GM19023 (cell line): Measurements from ENCODE around the gene C22orf15.

Experiments
- ATAC-seq: cut with Tn5 transposase; IDR thresholded peaks from one replicate; pipeline ENCODE4 v1.9.1; 2021; ENCODE audit warnings: mild to moderate bottlenecking, moderate library complexity; ENCODE audit not compliant: unreplicated experiment

Gene C22orf15

DNA sequence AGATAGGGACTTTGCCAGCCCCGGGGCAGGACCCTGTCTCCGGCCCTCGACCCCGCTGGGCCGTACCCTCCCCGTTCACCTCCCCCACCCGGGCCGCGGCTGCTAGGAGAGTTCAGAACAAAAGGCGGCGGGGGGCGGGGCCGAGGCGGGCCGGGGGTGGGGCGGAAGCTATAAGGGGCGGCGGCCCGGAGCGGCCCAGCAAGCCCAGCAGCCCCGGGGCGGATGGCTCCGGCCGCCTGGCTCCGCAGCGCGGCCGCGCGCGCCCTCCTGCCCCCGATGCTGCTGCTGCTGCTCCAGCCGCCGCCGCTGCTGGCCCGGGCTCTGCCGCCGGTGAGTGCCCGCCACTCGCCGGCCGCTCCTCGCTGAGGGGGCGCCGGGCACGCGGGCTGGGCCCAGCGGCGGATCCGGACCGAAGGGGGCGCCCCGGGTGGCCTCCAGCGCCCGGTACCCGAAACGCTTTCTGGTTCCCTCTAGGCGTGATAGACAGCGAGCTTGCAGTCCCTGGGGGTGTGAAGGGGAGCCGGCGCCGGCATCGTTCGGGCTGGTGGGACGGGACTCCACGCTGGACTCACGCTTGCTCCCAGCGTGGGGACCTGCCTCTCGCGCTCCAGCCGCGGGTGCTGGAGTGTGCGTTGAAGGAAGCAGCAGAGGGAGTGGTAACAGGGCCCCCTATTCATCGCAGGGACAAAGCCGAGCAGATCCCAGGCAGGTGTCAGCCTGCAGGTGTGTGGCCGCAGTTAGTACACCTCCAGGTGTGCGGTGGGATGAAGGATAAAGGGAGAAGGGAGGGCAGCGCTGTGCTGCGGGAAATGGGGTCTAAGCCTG, 10.1 kb downstream of the C22orf15 start, which contains the start of gene MMP11:
Gene MMP11, plus strand, starts transcription at position 201 of the 825 bp plus-strand sequence. Its CDS starts 22 bp downstream, at position 223.
- ATAC-seq, result no peak

DNA sequence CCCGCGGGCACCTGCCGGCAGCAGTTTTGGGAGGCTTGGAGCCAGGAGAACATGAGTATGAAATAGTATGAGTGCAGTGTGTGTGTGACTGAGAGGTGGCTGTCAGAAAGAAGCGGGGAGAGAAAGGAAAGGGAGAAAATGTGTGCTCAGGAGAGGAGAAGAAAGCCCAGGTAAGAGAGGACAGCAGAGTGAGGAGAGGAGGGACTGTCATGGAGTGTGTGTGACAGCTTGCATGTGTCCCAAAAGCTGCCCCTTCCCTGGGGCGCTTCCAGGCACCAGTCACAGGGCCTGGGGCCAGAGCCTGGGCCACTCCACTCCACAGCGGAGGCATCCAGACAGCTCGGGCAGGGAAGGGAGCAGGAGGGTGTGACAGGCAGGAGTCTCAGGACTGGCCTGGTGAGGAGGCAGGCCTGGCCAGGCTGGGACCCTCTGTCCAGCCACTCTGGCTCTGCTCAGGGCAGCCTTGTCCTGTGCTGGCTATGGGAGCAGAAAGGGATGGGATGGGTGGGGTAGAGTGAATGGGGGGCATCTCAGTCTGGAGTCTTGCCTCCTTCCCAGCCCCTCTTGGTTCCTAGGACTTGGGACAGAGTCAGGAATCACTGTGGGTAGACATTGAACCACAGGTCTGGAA, 10.8 kb downstream of the C22orf15 start:
- no peak for ATAC-seq

DNA sequence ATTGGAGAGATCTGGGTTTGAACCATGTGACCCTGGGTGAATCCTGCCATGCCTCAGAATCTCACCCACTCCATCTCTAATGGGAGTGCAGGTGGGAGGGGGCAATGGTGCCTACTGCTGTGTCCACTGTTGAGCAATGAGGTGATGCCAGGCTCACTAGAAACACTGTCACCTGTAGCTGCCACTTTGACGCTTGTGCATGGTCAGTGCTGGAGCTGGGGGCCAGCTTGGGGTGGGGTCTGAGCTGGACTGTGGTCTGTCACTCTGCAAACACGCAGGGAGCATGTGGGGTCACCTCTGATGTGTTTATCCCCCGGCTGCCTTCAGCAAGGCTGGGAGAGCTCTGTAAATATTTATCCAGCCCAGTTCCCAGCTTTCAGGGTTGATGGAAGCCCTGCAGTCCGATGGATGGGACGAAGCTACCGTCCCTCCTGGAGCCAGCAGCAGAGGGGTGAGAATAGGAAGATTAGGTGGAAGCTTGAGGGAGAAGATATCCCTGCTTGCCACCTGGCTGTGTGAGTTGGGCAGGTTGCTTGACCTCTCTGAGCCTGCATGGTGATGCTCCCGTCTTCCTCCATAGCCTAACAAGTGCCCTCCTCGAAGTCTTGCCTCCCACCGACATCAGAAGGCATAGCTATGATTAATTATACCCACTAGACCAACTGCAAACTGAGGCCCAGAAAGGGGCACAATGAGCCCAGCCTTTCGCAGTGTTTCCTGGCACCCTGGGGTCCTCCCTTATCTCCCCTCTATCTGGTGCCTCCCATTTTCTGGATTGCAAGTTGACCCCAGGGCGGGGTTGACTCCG, 11.5 kb downstream of the C22orf15 start:
- no peak for ATAC-seq

GRCh38 chr22:23774922-23775436, 12.2 kb downstream of the C22orf15 start:
- ATAC-seq, result no peak

- ATAC-seq, result no peak
These were observed 13.1 kb downstream of the C22orf15 start for GRCh38 chr22:23775779-23776375.

DNA sequence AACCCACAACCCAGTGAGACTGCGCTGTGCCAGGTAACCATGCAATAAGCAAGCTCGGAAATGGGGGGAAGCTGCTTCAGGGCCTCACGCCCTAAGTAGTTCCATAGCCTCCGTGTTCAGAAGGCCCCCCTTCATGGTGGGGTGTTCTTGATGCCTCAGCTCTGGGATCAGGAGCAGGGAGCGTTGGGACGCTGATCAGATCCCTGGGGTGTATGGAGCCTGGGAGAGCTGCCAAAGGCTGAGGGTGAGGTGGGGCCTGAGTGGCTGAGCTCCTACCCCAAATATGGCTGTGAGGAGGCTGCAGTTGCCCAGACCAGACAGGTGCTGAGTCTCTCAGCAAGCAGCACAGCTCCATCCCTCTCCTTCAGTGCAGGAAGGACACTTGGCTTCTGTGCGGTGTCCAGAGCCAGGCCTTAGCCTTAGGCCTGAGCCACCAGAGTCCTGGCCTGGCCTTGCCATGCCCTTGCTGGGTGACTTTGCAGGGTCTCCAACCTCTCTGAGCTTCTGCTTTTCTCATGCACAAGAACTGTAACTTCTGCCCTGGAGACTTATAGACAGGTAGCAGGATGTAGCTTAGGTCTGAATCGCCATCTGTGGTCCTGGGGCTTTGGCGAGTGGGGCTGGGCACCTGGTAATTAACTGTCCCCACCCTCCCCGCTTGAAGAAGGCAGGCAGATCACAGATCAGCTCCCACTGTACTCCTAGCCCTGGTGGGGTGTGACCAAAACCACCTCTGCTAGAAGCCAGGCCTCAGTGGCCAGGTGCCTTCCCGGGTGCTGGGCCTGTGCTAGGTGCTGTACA, 15.2 kb downstream of the C22orf15 start:
- no peak for ATAC-seq

GRCh38 chr22:23778577-23778900, 15.7 kb downstream of the C22orf15 start:
- ATAC-seq, result no peak

- no peak for ATAC-seq
These were observed 16.3 kb downstream of the C22orf15 start for GRCh38 chr22:23779083-23779482.

- no peak for ATAC-seq
These were observed 16.9 kb downstream of the C22orf15 start for GRCh38 chr22:23779731-23780130.

DNA sequence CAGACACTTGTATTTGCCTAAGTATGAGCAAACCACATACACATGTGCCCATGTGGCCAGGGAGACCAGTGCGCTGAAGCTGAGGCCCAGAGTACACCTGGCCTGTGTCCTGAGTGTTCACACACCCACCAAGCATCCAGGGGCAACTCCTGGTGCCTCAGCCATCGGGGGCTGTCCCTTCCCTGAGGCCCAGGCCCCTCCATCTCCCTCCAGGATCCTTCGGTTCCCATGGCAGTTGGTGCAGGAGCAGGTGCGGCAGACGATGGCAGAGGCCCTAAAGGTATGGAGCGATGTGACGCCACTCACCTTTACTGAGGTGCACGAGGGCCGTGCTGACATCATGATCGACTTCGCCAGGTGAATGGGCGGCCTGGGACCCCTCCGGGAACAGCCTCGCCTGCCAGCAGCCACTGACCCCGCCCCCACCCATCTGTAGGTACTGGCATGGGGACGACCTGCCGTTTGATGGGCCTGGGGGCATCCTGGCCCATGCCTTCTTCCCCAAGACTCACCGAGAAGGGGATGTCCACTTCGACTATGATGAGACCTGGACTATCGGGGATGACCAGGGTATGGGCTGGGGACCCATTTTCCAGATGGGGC, 17.5 kb downstream of the C22orf15 start:
- ATAC-seq, result no peak

DNA sequence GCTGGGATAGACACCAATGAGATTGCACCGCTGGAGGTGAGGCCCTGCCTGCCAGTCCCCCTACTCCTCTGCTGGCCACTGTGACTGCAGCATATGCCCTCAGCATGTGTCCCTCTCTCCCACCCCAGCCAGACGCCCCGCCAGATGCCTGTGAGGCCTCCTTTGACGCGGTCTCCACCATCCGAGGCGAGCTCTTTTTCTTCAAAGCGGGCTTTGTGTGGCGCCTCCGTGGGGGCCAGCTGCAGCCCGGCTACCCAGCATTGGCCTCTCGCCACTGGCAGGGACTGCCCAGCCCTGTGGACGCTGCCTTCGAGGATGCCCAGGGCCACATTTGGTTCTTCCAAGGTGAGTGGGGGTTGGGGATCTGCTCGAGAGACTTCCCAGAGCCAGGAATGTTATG, 18.3 kb downstream of the C22orf15 start:
- ATAC-seq, result no peak

DNA sequence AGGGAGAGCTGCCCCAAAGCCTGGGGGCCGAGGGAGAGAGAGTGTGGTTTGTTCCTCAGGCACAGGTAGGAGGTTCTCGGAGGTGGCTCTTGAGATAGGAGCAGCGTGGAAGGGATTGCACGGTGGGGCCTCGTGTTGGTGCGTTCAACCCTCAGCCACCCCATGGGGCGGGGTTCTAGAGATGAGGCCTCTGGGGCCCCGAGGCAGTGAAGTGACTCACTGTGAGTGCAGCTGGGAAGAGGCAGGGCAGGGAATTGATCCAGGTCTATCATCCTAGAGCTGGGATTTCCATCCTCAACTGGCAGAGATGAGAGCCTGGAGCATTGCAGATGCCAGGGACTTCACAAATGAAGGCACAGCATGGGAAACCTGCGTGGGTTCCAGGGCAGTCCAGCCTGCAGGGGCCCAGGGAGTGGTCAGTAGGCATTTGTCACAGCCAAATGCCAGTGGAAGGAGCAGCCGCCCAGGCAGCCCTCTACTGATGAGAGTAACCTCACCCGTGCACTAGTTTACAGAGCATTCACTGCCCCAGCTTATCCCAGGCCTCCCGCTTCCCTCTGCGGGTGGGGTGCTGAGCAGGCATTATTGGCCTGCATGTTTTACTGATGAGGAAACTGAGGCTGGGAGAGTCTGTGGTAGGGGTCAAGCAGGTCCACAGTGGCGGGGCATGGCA, 18.9 kb downstream of the C22orf15 start:
- ATAC-seq, result no peak

GRCh38 chr22:23782252-23782651, 19.5 kb downstream of the C22orf15 start:
- no peak for ATAC-seq

- no peak for ATAC-seq
These were observed 19.9 kb downstream of the C22orf15 start for GRCh38 chr22:23782703-23783102.

DNA sequence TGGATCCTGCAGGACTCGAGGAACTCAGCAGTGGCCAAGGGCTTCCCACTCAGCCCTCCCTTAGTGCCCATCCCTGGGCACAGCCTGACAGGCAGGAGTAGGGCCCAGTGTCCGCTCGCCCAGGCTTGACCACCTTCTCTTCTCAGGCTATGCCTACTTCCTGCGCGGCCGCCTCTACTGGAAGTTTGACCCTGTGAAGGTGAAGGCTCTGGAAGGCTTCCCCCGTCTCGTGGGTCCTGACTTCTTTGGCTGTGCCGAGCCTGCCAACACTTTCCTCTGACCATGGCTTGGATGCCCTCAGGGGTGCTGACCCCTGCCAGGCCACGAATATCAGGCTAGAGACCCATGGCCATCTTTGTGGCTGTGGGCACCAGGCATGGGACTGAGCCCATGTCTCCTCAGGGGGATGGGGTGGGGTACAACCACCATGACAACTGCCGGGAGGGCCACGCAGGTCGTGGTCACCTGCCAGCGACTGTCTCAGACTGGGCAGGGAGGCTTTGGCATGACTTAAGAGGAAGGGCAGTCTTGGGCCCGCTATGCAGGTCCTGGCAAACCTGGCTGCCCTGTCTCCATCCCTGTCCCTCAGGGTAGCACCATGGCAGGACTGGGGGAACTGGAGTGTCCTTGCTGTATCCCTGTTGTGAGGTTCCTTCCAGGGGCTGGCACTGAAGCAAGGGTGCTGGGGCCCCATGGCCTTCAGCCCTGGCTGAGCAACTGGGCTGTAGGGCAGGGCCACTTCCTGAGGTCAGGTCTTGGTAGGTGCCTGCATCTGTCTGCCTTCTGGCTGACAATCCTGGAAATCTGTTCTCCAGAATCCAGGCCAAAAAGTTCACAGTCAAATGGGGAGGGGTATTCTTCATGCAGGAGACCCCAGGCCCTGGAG, 20.7 kb downstream of the C22orf15 start:
- no peak for ATAC-seq

DNA sequence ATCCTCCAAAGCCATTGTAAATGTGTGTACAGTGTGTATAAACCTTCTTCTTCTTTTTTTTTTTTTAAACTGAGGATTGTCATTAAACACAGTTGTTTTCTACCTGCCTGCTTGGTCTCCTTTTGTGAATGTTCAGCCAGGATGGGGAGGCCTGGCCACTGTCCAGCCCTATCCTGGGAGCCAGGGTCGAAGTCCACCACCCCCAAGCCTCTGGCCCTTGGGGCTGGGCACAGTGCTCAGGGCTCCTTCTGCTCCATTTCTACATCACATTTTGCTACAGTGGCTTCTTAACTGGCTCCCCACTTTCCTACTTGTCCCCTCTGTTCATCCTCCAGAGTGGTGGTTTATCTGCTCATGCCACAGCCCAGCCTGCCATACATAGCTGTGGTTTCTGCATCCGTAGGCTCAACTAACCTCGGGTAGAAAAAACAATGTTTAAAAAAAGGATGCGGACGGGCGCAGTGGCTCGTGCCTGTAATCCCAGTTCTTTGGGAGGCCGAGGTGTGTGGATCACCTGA, 21.5 kb downstream of the C22orf15 start:
- ATAC-seq, result no peak

DNA sequence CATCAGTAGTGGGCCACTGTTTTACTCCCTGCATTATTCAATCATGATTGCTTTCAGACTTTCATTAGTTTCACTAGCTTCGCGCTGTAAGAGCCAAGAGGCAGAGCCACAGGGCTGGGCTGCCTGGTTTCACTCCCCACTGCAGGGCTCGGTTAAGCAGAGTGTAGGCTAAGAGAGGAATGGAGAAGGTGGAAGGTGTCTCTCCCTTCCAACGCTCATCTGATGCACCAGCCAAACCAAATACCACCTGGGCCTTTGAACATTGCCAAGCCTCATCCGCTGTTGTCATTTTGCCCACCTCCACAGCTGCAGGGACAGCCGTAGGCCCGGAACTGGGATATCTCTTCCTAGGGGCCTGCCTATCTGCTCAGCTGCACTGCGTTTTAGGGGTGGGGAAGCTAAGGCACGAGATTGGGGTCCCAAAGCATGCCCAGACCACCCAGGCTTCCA, 23.5 kb downstream of the C22orf15 start:
- ATAC-seq, result no peak
